HG03460 (cell line): Measurements from ENCODE around the gene MCF2L.

Source experiments
- ATAC-seq: cut with Tn5 transposase; IDR thresholded peaks from one replicate; pipeline ENCODE4 v1.9.1; 2021; ENCODE audit not compliant: unreplicated experiment

MCF2L gene

GRCh38 chr13:113014752-113015745 is 46.0 kb downstream of the MCF2L start:
- no peak for ATAC-seq

- no peak for ATAC-seq
These were observed 47.0 kb downstream of the MCF2L start for GRCh38 chr13:113015826-113016525.

- no peak for ATAC-seq
These were observed 47.7 kb downstream of the MCF2L start for GRCh38 chr13:113016526-113017295.

GRCh38 chr13:113017506-113018215 is 48.6 kb downstream of the MCF2L start:
- no peak for ATAC-seq

- no peak for ATAC-seq
These were observed 49.9 kb downstream of the MCF2L start for GRCh38 chr13:113018676-113019465.

GRCh38 chr13:113020323-113021080 is 51.5 kb downstream of the MCF2L start:
- ATAC-seq, result no peak

- ATAC-seq, result no peak
These were observed 52.4 kb downstream of the MCF2L start for GRCh38 chr13:113021391-113021790.

GRCh38 chr13:113021811-113022210 is 52.8 kb downstream of the MCF2L start:
- no peak for ATAC-seq

GRCh38 chr13:113022391-113022744 is 53.4 kb downstream of the MCF2L start:
- ATAC-seq, result no peak

- no peak for ATAC-seq
These were observed 53.9 kb downstream of the MCF2L start for GRCh38 chr13:113022745-113023574.

GRCh38 chr13:113023694-113024430 is 54.8 kb downstream of the MCF2L start:
- ATAC-seq, result no peak

- no peak for ATAC-seq
These were observed 55.5 kb downstream of the MCF2L start for GRCh38 chr13:113024466-113024865.

GRCh38 chr13:113026391-113026910 is 57.4 kb downstream of the MCF2L start:
- ATAC-seq, result no peak

GRCh38 chr13:113027095-113027494 is 58.1 kb downstream of the MCF2L start:
- ATAC-seq, result no peak

- ATAC-seq, result no peak
These were observed 58.6 kb downstream of the MCF2L start for GRCh38 chr13:113027566-113027965.

- no peak for ATAC-seq
These were observed 59.5 kb downstream of the MCF2L start for GRCh38 chr13:113028336-113029060.

GRCh38 chr13:113029061-113029445 is 60.0 kb downstream of the MCF2L start:
- no peak for ATAC-seq
